Gastroesophageal sphincter (tissue), 3 donors: ENCODE results near the gene KCNH2.

Experiments used
- EP300 ChIP-seq: sonication (generic); formaldehyde crosslinking; IDR thresholded peaks from one replicate; pipeline ENCODE4 v1.6.1; 2017; ENCODE audit warnings: antibody characterized with exemption, mild to moderate bottlenecking
- POLR2A ChIP-seq, 2 donors: fragments of 450-650 bp; IDR thresholded peaks; one replicate each; pipeline ENCODE4 v1.6.1; 2017; ENCODE audit warnings: antibody characterized with exemption in 2 of 2, mild to moderate bottlenecking in 2 of 2, moderate library complexity in 1 of 2
- POLR2AphosphoS5 ChIP-seq: sonication (generic); formaldehyde crosslinking; IDR thresholded peaks from one replicate; pipeline ENCODE4 v1.6.1; 2017; ENCODE audit warnings: antibody characterized with exemption
- TF ChIP-seq, protein P1 (sequence below), 4 experiments: fragments of 200-600 bp in 2 of 4; fragments of 450-650 bp in 2 of 4; sonication (generic) in 1 of 4; IDR thresholded peaks; one replicate each; pipeline ENCODE4 v1.5.1; 2017 to 2019; ENCODE audit warnings: antibody characterized with exemption in 4 of 4, mild to moderate bottlenecking in 2 of 4, moderate library complexity in 2 of 4

DNA sequence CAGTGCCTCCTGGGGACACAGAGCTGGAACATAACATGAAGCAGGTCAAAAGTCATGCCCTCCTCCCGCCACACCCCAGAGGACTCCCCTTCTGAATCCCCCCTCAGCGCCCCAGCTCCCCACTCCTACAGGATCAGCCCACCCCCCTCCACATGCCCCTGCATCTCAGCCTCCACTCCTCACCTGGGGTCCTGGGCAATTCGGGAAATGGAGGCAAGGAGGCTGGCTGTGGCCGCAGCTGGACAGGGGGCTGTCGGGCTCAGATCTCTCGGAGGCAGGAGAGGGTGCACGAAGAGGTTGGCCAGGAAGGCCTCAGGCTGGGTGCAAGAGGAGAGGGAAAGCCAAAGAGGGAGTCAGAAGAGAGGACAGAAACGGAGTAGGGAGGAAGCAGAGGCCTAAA lies 38.4 kb upstream of the KCNH2 start:
- no peak for TF ChIP-seq EP300
- TF ChIP-seq, protein P1, sequence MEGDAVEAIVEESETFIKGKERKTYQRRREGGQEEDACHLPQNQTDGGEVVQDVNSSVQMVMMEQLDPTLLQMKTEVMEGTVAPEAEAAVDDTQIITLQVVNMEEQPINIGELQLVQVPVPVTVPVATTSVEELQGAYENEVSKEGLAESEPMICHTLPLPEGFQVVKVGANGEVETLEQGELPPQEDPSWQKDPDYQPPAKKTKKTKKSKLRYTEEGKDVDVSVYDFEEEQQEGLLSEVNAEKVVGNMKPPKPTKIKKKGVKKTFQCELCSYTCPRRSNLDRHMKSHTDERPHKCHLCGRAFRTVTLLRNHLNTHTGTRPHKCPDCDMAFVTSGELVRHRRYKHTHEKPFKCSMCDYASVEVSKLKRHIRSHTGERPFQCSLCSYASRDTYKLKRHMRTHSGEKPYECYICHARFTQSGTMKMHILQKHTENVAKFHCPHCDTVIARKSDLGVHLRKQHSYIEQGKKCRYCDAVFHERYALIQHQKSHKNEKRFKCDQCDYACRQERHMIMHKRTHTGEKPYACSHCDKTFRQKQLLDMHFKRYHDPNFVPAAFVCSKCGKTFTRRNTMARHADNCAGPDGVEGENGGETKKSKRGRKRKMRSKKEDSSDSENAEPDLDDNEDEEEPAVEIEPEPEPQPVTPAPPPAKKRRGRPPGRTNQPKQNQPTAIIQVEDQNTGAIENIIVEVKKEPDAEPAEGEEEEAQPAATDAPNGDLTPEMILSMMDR (IDR thresholded peaks at IDR 0.05) = no peak
- no peak for TF ChIP-seq POLR2A (IDR thresholded peaks at IDR 0.05)
- TF ChIP-seq POLR2AphosphoS5 = no peak
